Measurements from ENCODE around the gene PDCD7. TPM values are rescaled to one million over a fixed set of nuclear protein-coding genes. Genes with fewer than 3 reads are reported as not detected.

The PDCD7 gene
- total RNA-seq, 1 experiment from 2014 or later: 28.6 TPM

Other genes with a start within 250 kb of the PDCD7 start
- gene ANKDD1A, start 221.9 kb downstream of the PDCD7 start, total RNA-seq (2014; rRNA removed; shearing (Covaris generic); ENCODE audit: low replicate concordance): 2.2 and 2.5 TPM in 2 replicates
- gene SPG21, start 143.9 kb downstream of the PDCD7 start, total RNA-seq (2014; rRNA removed; shearing (Covaris generic); ENCODE audit: low replicate concordance): 74.7 and 93.8 TPM in 2 replicates
- gene MTFMT, start 104.2 kb downstream of the PDCD7 start, total RNA-seq (2014; rRNA removed; shearing (Covaris generic); ENCODE audit: low replicate concordance): 23.6 and 28.2 TPM in 2 replicates
- gene SLC51B, start 88.4 kb downstream of the PDCD7 start, total RNA-seq (2014; rRNA removed; shearing (Covaris generic); ENCODE audit: low replicate concordance): not detected in 2 replicates
- not detected in 2 replicates for gene RASL12, start 65.8 kb downstream of the PDCD7 start, total RNA-seq (2014; rRNA removed; shearing (Covaris generic); ENCODE audit: low replicate concordance)
- gene KBTBD13, start 57.1 kb downstream of the PDCD7 start, total RNA-seq (2014; rRNA removed; shearing (Covaris generic); ENCODE audit: low replicate concordance): not detected in 2 replicates
- gene UBAP1L, start 18.6 kb downstream of the PDCD7 start, total RNA-seq (2014; rRNA removed; shearing (Covaris generic); ENCODE audit: low replicate concordance): not detected in 2 replicates
- gene CLPX, start 51.5 kb upstream of the PDCD7 start, total RNA-seq (2014; rRNA removed; shearing (Covaris generic); ENCODE audit: low replicate concordance): 21.2 and 22.8 TPM in 2 replicates
- not detected in 2 replicates for gene CILP, start 77.7 kb upstream of the PDCD7 start, total RNA-seq (2014; rRNA removed; shearing (Covaris generic); ENCODE audit: low replicate concordance)
- 10.0 and 16.9 TPM in 2 replicates for gene PARP16, start 153.1 kb upstream of the PDCD7 start, total RNA-seq (2014; rRNA removed; shearing (Covaris generic); ENCODE audit: low replicate concordance)
- gene RNU5A-1, start 162.2 kb upstream of the PDCD7 start, total RNA-seq (2014; rRNA removed; shearing (Covaris generic); ENCODE audit: low replicate concordance): not detected in 2 replicates
- gene RNU5B-1, start 170.9 kb upstream of the PDCD7 start, total RNA-seq (2014; rRNA removed; shearing (Covaris generic); ENCODE audit: low replicate concordance): not detected in 2 replicates
- not detected in 2 replicates for gene IGDCC3, start 244.2 kb upstream of the PDCD7 start, total RNA-seq (2014; rRNA removed; shearing (Covaris generic); ENCODE audit: low replicate concordance)